ENCODE results near the gene HSDL2.

Gene HSDL2

DNA sequence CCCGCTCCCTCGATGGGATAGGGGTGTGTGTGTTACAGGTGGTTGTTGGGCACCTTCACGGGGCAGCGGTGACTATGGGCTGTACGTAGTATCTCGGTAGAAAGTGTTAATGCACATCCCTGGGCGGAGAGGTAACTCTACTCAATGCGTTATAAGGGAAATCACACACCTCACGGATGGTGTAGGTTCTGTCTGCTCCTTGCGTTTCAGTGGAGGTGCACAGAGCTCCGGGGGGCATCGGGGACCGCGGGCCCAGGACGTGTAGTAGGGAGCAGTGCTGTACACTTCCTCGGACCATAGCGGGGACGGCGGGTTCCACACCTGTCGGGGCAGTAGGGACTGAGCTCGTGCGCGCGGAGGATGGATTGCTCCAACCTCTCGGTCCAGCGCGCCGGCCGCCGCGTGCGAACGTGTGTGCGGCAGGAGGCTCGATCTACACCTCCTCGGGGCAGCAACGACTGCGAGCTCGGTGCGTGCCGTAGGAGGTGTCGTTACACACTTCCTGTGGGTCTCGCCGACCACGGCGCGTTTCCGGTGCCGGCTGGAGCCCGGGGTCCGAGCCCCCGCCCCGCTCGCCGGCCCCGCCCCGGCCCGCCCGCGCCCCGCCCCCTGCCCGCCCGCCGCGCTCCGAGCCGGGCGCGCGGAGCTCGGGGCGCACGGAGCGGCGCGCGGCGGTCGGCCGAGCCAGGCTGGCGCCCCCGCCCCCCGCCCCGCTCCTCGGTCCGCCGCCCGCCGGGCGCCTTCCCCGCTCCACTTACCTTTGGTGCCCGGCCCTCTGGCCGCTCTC is 106.5 kb downstream of the HSDL2 start, which contains the start of gene KIAA1958:
KIAA1958 (plus strand) TSS at position 607 of the 787 bp plus-strand sequence. CDS start 87,254 bp downstream, outside the sequence.
- peak within 1 kb of the TSS; percentile 19 for H2BK5ac ChIP-seq (ENCODE audit: low read depth, low read length, poor library complexity, severe bottlenecking)
- H3K4me2 ChIP-seq (ENCODE audit: low read length, poor library complexity, severe bottlenecking) = peak within 1 kb of the TSS; percentile 90
- H3K9me3 ChIP-seq (ENCODE audit: control insufficient read depth, low read length) = no peaks in the 10 kb centered on the region
- H3K4ac ChIP-seq (ENCODE audit: low read depth in 1 of 2, low read length in 2 of 2) = peak within 1 kb of the TSS; percentile 73 to 80
- H3K18ac ChIP-seq (ENCODE audit: low read depth in 1 of 2, low read length in 2 of 2) = peak within 1 kb of the TSS; percentile 88 to 96
- peak within 1 kb of the TSS; percentile 94 for H4K91ac ChIP-seq (ENCODE audit: low read length)
- peak within 1 kb of the TSS; percentile 99 for H4K8ac ChIP-seq (ENCODE audit: low read length)
- peak within 1 kb of the TSS; percentile 36 for H3K27ac ChIP-seq (ENCODE audit: low read length, poor library complexity, severe bottlenecking)
- H2BK15ac ChIP-seq (ENCODE audit: low read depth, poor library complexity, severe bottlenecking) = peak within 1 kb of the TSS; percentile 67
- no peak within 1 kb of the TSS for H2AK5ac ChIP-seq (ENCODE audit: low read length, severe bottlenecking)
- peaks cover 5% of the 10 kb centered on the region for H3K79me1 ChIP-seq (replicated peaks; ENCODE audit: low read length, poor library complexity, severe bottlenecking)
- WGBS = 1% methylated on average over 37 of the region's 93 CpGs
- peak within 1 kb of the TSS in 1 of 2 experiments; percentile 33 for H2BK12ac ChIP-seq (ENCODE audit: low read length in 2 of 2)
- H2AFZ ChIP-seq (ENCODE audit: low read depth, low read length) = peak within 1 kb of the TSS; percentile 98
- DNase-seq = peak; percentile 72
- H2BK120ac ChIP-seq (ENCODE audit: low read depth, low read length) = no peak within 1 kb of the TSS
- peak within 1 kb of the TSS; percentile 94 to 96 for H3K4me3 ChIP-seq (ENCODE audit: insufficient read depth in 1 of 2, low read depth in 1 of 2, low read length in 2 of 2)
- no peaks in the 10 kb centered on the region for H3K36me3 ChIP-seq (ENCODE audit: control insufficient read depth in 1 of 2, insufficient read depth in 2 of 2, low read depth in 1 of 2, low read length in 2 of 2)
- peak within 1 kb of the TSS; percentile 66 to 81 for H3K23ac ChIP-seq (ENCODE audit: low read length in 2 of 2)
- H3K14ac ChIP-seq (ENCODE audit: low read length in 2 of 2) = peak within 1 kb of the TSS; percentile 15 to 56
- peaks cover 2% of the 10 kb centered on the region for H3K4me1 ChIP-seq (ENCODE audit: control insufficient read depth, insufficient read depth, low read depth, low read length)
- H3K27me3 ChIP-seq (ENCODE audit: control insufficient read depth in 1 of 2, insufficient read depth in 1 of 2, low read length in 2 of 2) = no peaks in the 10 kb centered on the region
- H3K9ac ChIP-seq (ENCODE audit: low read length) = peak within 1 kb of the TSS; percentile 91

DNA sequence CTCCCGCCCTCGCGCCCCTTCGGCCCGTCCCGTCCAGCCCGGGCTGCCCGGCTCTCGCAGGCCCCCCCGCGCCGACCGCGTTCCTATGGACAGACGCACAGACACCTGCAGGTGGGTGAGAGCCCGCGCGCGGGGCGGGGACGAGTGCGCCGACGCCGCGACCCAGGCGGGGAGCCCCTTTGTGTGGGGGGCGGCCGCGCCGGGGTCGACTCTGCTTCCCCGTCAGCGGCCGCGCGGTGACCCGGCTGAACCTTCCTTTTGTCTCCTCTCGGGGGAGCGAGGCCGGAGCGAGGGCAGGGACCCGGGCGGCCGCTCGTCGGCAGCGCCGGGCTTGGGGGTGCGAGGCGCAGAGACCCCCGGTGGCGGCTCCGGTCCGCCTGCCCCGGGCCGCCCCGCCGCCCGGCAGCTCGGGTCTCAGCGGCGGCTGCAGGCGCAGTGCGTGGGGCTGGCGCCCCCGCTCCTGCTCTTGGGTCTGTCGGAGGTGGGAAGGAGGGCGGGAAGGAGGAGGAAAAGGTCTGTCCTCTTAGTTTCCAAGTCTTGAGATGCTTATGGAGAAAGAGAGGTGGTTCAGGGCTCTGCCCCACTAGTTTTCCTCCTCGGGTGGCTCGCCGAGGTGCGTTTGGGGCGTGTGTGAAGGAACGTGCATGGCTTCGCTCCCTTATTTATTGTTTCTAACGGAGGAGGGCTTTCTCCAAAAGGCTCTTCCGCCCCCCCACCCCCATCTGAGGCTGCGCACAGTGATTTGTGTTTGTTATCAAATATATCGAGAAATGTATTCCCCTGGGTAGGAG is 107.3 kb downstream of the HSDL2 start:
- H3K18ac ChIP-seq (ENCODE audit: low read depth in 1 of 2, low read length in 2 of 2) = peak overlapping the region; percentile 43 to 48
- H2BK120ac ChIP-seq (ENCODE audit: low read depth, low read length) = no peak overlapping the region
- no peak overlapping the region for H2AK5ac ChIP-seq (ENCODE audit: low read length, severe bottlenecking)
- no peaks in the 10 kb centered on the region for H3K9me3 ChIP-seq (ENCODE audit: control insufficient read depth, low read length)
- peak overlapping the region; percentile 19 for H2BK5ac ChIP-seq (ENCODE audit: low read depth, low read length, poor library complexity, severe bottlenecking)
- peaks cover 2% of the 10 kb centered on the region for H3K4me1 ChIP-seq (ENCODE audit: control insufficient read depth, insufficient read depth, low read depth, low read length)
- no peaks in the 10 kb centered on the region for H3K36me3 ChIP-seq (ENCODE audit: control insufficient read depth in 1 of 2, insufficient read depth in 2 of 2, low read depth in 1 of 2, low read length in 2 of 2)
- H3K79me1 ChIP-seq (replicated peaks; ENCODE audit: low read length, poor library complexity, severe bottlenecking) = peaks cover 7% of the 10 kb centered on the region
- peak overlapping the region in 1 of 2 experiments; percentile 33 for H2BK12ac ChIP-seq (ENCODE audit: low read length in 2 of 2)
- no peak overlapping the region for H2BK15ac ChIP-seq (ENCODE audit: low read depth, poor library complexity, severe bottlenecking)
- no peak overlapping the region for H3K23ac ChIP-seq (ENCODE audit: low read length in 2 of 2)
- under 1% methylated on average over 70 of the region's 80 CpGs for WGBS
- H2AFZ ChIP-seq (ENCODE audit: low read depth, low read length) = peak overlapping the region; percentile 54
- peak overlapping the region; percentile 83 to 96 for H3K4me3 ChIP-seq (ENCODE audit: insufficient read depth in 1 of 2, low read depth in 1 of 2, low read length in 2 of 2)
- H3K4me2 ChIP-seq (ENCODE audit: low read length, poor library complexity, severe bottlenecking) = peak overlapping the region; percentile 90
- DNase-seq = peak; percentile 63
- no peak overlapping the region for H3K4ac ChIP-seq (ENCODE audit: low read depth in 1 of 2, low read length in 2 of 2)
- no peak overlapping the region for H4K91ac ChIP-seq (ENCODE audit: low read length)
- no peaks in the 10 kb centered on the region for H3K27me3 ChIP-seq (ENCODE audit: control insufficient read depth in 1 of 2, insufficient read depth in 1 of 2, low read length in 2 of 2)
- peak overlapping the region; percentile 52 for H3K9ac ChIP-seq (ENCODE audit: low read length)
- peak overlapping the region; percentile 36 for H3K27ac ChIP-seq (ENCODE audit: low read length, poor library complexity, severe bottlenecking)
- no peak overlapping the region for H4K8ac ChIP-seq (ENCODE audit: low read length)
- peak overlapping the region; percentile 15 to 26 for H3K14ac ChIP-seq (ENCODE audit: low read length in 2 of 2)

DNA sequence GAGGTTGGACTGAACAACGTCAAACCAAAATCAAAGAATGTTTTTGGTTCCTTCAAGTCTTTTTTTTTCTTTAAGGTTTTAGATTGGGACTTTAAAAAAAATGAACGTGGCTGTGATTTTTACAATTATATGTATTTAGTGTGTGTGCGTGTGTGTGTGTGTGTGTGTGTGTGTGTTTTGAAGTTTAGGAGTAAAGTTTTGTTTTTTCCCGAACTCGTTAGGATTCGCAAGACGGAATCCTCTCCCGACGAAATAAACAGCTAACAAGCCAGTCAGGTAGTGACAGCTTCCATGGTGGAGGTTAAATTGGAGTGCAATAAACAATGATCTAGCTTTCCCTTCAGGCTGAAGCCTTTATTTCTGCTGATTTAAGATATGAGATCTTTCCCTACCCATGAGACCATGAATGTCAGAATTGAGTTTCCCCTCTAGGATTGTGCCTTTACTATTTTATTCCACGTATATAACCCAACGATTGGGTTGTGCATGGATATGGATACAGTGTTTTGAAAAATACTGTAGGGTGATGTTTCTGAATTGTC is 108.0 kb downstream of the HSDL2 start:
- peaks cover under 1% of the 10 kb centered on the region for H3K9me3 ChIP-seq (ENCODE audit: control insufficient read depth, low read length)
- no peak overlapping the region for H4K91ac ChIP-seq (ENCODE audit: low read length)
- H2BK15ac ChIP-seq (ENCODE audit: low read depth, poor library complexity, severe bottlenecking) = no peak overlapping the region
- no peak overlapping the region for H2BK5ac ChIP-seq (ENCODE audit: low read depth, low read length, poor library complexity, severe bottlenecking)
- H3K18ac ChIP-seq (ENCODE audit: low read depth in 1 of 2, low read length in 2 of 2) = no peak overlapping the region
- no peaks in the 10 kb centered on the region for H3K36me3 ChIP-seq (ENCODE audit: control insufficient read depth in 1 of 2, insufficient read depth in 2 of 2, low read depth in 1 of 2, low read length in 2 of 2)
- H4K8ac ChIP-seq (ENCODE audit: low read length) = no peak overlapping the region
- H2BK120ac ChIP-seq (ENCODE audit: low read depth, low read length) = no peak overlapping the region
- H2BK12ac ChIP-seq (ENCODE audit: low read length in 2 of 2) = no peak overlapping the region
- WGBS = 25% methylated on average over 4 of the region's 11 CpGs
- H3K4me2 ChIP-seq (ENCODE audit: low read length, poor library complexity, severe bottlenecking) = peak overlapping the region; percentile 90
- no peak overlapping the region for H2AFZ ChIP-seq (ENCODE audit: low read depth, low read length)
- H3K4me1 ChIP-seq (ENCODE audit: control insufficient read depth, insufficient read depth, low read depth, low read length) = peaks cover 2% of the 10 kb centered on the region
- H3K27ac ChIP-seq (ENCODE audit: low read length, poor library complexity, severe bottlenecking) = no peak overlapping the region
- peaks cover 7% of the 10 kb centered on the region for H3K79me1 ChIP-seq (replicated peaks; ENCODE audit: low read length, poor library complexity, severe bottlenecking)
- H3K27me3 ChIP-seq (ENCODE audit: control insufficient read depth in 1 of 2, insufficient read depth in 1 of 2, low read length in 2 of 2) = no peaks in the 10 kb centered on the region
- no peak for DNase-seq
- H3K14ac ChIP-seq (ENCODE audit: low read length in 2 of 2) = no peak overlapping the region
- H3K4ac ChIP-seq (ENCODE audit: low read depth in 1 of 2, low read length in 2 of 2) = no peak overlapping the region
- H3K23ac ChIP-seq (ENCODE audit: low read length in 2 of 2) = no peak overlapping the region
- peak overlapping the region in 1 of 2 experiments; percentile 83 for H3K4me3 ChIP-seq (ENCODE audit: insufficient read depth in 1 of 2, low read depth in 1 of 2, low read length in 2 of 2)
- no peak overlapping the region for H2AK5ac ChIP-seq (ENCODE audit: low read length, severe bottlenecking)
- peak overlapping the region; percentile 52 for H3K9ac ChIP-seq (ENCODE audit: low read length)
